C4-2B (cell line): Measurements from ENCODE around the gene ZNF610.

ENCODE experiments used
- CTCF ChIP-seq: fragments of 450-650 bp; conservative IDR thresholded peaks from 2 replicates; pipeline ENCODE4 v1.5.1; 2017; ENCODE audit warnings: mild to moderate bottlenecking
- ZFX ChIP-seq: fragments of 450-650 bp; IDR thresholded peaks from 2 replicates; pipeline ENCODE4 v1.6.1; 2017

- TF ChIP-seq CTCF (no peak), ZFX (no peak)
Observed at GRCh38 chr19:52366414-52366824, 30.4 kb downstream of the ZNF610 start.
